Lung microvascular endothelial cell (primary cell): ENCODE results near the gene ATP6V0D1. TPM values are rescaled to one million over a fixed set of nuclear protein-coding genes. Genes with fewer than 3 reads are reported as not detected.
A peak's percentile ranks its signal among the peaks of the same experiment; 100 is the strongest.
"Not testable (repeated sequence)": the region's sequence is repeated elsewhere in the genome, so short reads cannot be mapped to it uniquely, and the experiment has no call there.

Experiments used
- DNase-seq, 2 donors: peaks; one replicate each; pipeline versions ENCODE4 v3.0.0 to v3.0.0-alpha.2; 2010; ENCODE audit warnings: low read depth in 2 of 2
- total RNA-seq: library from RNA; depleted of rRNA; stranded (reverse); fragments of >200 nt; gene quantifications from 2 replicates; pipeline ENCODE4 v1.2.1, GENCODE V29; 2014

The ATP6V0D1 gene
- total RNA-seq, 1 donor from 2014 or later: 92.1 TPM

DNA sequence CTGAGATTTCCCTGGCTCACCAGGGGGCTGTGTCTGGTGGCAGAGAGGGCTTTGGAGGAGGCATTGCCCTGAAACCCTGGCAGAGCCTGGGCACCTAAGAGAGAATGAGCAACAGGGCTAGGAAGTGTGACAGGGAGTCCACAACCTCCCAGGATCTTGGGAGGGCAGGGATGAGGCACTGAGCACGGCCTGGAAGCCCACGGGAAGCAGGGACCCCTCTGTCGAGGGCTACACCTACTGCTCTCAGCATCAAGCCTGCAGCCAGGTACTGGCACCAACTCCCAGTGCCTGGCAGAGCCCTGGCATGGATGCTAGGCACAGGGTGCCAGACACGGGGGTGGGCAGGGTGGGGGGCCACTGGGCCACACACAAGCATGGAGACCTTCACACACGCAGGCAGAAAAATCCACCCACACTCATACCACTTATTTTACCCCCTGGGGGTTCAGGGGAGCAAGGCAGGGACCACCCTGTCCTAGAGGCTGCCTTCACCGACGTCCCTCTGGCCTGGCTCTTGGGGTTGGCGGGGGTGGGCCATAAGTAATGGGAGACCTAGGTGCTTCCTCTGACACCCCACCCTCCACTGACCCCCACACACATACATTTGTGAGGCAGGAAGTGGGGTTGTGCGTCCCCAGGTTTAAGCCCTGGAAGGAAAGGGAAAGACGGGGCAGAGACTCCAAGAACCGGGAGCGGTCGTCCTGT lies 51.0 kb downstream of the ATP6V0D1 start:
- no peak for DNase-seq

DNA sequence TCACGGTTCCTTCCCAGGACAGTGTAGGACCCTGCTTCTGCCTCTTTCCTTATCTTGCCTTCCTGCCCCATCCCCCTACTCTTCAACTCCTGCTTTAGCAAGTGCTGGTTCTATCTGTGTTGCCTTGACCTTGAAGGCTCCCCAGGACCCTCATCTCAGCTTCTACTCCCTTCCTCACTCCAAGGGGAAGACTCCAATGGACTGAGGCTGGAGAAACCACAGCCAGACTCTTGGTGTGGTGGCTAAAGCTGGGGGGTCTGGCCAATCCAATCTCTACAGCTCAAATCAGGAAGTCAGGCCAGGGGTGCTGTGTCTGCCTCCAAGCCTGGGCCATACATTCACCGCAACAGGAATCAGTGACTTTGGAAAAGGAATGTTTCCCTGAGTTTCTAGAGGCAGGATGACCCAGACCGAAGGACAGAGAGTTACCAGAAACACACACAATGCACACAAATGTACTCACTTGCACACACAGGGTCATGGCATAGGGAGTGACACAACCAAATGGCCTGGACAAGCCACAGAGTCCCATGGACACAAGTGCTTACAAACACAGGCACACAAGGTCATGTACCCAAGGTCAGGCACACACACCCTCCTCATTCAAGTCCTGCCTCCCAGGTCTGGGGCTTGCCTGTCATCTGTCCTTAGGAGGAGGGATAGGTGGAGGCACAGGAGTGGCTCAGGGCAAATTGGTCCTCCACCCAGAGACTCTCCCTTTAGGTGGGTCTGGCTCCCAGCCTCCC lies 51.7 kb downstream of the ATP6V0D1 start:
- DNase-seq: no peak

DNA sequence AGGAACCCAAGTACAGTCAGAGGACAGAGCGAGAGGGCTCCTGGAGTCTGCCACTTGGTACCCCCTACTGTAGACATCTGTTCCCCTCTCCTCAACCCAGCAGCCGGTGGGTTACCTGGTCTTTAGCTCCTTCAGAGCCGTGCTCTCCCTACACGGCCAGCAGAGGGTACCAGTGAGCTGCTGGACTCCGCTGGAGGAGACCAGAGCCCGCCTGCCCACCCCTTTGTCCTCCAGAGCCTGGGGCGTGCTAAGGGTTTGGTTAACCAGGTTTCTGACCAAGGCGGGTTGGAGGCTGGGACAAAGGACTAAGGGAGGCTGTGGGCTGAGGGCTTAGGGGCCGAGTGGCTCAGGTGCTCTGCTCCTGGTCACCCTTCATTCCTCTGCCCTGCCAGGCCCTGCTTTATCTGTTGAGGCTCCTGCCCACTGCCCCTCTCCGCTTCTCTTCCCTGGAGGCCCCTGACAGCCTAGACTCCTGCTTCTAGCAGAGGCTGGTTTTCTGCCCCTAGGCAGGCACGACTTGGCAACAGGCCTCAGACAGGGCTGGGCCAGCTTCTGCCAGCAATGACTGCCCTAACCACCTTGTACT lies 52.7 kb downstream of the ATP6V0D1 start:
- DNase-seq: peak; percentile 65 to 80

DNA sequence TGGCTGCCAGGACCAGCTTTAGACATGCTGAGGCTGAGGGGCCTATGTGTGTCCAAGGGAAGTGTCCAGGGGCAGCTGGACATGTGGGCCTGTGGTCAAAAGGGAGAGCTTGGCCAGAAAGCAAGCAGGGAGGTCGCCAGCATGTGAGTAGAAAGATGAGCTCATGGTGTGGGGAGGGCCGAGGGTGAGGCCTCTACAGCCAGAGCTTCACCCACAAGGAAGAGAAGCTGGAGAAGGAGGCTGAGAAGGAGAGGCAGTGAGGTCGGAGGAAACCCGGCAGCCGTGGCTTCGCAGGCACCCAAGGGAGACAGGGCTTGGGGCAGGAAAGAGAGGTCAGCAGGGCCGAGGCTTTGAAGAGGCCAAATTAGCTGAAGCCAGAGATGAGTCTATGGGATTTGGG lies 54.0 kb downstream of the ATP6V0D1 start:
- no peak for DNase-seq

DNA sequence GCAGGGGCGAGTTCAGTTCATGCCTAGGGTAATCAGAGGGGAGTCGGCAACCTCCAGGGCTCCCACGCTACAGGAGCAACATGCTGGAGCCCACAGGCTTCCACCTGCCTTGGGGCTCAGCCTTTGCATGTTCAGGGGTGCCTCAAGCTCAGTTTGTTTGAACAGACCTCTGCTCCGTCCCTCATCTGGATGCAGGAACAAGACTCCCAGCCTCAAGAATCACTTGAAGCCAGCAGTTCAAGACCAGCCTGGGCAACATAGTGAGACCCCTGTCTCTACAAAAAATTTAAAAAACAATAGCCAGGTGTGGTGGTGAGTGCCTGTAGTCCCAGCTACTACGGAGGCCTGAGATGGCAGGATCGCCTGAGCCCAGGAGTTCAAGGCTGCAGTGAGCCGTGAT lies 54.9 kb downstream of the ATP6V0D1 start:
- DNase-seq: no peak

DNA sequence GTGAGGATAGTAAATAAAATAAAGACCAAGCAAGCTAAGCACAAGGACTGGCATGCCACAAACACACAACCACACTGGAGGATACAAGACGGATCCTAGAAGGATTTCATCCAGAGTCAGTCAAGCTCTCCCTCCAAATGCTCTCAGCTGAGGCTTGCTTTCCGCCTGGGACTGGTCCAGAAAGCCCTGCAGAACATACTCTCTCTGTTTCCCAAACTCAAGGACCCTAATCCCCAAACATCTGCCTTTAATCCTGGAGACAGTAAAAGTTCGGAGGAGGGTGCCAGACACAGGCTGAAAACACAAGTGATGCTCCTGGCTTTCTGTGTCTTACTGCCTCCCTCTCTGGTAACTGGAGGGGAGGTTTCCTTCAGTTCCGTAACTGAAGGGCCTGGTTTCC lies 55.4 kb downstream of the ATP6V0D1 start:
- no peak for DNase-seq

DNA sequence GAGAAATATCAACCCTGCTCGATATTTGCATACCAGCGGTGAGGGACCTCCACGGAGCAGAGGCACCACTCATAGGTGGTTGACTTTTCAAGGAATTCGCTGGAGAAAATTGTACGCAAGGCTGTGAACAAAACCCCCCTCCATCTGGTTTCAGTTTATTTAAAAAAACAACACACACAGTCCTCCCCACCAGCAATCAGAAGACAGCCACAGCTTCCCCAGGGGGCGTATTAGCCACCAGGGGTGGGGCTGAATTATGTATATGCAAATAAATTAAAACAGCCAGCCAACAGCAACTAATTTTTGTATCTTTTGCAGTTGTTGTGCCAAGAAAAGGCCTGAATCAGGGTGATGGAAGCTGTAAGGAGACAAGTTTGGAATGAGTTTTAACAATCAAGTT lies 55.9 kb downstream of the ATP6V0D1 start:
- no peak for DNase-seq

GRCh38 chr16:67424261-67424615 lies 56.7 kb downstream of the ATP6V0D1 start:
- DNase-seq: no peak

DNA sequence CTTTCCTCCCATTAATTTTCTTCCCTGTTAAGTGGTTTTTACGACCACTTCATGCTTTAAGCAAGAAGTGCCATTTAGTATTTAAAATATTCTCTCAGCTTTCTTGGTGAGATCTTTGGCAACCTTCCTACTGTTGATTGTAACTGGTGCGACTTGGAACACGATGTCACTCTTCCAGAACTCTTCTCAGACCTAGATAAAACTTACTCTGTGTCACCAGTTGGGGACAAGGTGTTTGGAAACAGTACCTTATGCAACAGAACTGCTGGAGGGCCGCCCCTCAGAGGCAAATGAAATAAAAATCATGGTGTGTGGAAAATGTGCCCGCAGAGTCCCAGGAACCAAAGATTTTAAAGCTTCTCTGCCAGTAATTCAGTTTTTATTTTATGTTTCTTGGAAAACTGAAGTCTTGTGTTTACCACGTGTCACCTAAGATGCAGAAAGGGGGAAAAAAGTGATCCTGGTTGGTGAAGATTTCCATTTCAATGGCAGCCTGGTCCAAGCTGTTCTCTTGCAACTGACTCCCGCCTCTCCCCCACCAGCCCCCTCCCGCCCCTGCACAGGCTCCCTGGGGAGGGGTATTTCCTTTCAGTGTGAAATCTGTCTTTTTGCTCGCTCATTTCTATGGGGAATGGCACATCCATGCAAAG lies 57.2 kb downstream of the ATP6V0D1 start:
- no peak for DNase-seq

DNA sequence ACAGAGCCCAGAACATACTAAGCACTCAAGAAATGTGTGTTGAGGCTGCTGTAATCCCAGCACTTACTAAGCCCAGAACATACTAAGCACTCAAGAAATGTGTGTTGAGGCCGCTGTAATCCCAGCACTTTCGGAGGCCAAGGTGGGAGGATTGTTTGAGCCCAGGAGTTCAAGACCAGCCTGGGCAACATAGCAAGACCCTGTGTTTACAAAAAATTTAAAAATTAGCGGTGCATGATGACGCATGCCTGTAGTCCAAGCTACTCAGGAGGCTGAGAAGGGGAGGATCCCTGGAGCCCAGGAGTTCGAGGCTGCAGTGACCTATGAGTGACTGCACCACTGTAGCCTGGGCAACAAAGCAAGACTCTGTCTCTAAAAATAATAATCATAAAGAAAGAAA lies 57.9 kb downstream of the ATP6V0D1 start:
- DNase-seq: no peak

- no peak for DNase-seq
Observed at GRCh38 chr16:67421030-67421429, 59.9 kb downstream of the ATP6V0D1 start.

DNA sequence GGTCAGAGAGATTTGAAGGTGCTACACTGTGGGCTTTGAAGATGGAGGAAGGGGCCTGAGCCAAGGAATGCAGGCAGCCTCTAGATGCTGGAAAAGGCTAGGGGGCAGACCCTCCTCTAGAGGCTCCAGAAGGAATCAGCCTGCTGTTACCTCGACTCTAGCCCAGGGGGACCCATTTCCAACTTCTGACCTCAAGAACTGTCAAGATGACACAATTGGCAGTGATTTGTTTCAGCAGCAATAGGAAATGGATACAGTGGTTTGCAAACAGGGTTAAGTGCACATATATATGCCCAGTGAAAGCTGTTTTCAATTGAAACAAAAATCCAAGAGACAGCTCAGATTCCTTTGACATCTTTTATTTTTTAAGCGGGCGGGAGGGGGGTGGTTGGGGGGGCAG lies 61.0 kb downstream of the ATP6V0D1 start:
- no peak for DNase-seq

- no peak for DNase-seq
Observed at GRCh38 chr16:67419502-67419901, 61.5 kb downstream of the ATP6V0D1 start.

GRCh38 chr16:67417333-67418061 lies 63.5 kb downstream of the ATP6V0D1 start:
- no peak for DNase-seq

GRCh38 chr16:67415872-67416793 lies 64.8 kb downstream of the ATP6V0D1 start, which contains the start of gene ZDHHC1:
Gene ZDHHC1 (minus strand): TSS chr16:67416477. CDS start chr16:67407775, 8,702 bp downstream.
- peak; percentile 75 to 83 for DNase-seq

DNA sequence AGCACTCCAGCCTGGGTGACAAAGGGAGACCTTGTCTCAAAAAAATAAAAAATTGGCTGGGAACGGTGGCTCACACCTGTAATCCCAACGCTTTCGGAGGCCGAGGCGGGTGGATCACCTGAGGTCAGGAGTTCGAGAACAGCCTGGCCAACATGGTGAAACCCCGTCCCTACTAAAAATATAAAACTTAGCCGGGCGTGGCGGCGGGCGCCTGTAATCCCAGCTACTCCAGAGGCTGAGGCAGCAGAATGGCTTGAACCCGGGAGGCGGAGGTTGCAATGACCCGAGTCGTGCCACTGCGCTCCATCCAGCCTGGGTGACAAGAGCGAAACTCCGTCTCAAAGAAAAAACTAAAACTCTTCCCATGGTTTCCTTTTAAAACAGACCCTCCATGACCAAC lies 65.5 kb downstream of the ATP6V0D1 start:
- DNase-seq: not testable (repeated sequence)

- no peak for DNase-seq
Observed at GRCh38 chr16:67413978-67414911, 66.7 kb downstream of the ATP6V0D1 start.

- no peak for DNase-seq
Observed at GRCh38 chr16:67412294-67412693, 68.7 kb downstream of the ATP6V0D1 start.

GRCh38 chr16:67411339-67411738 lies 69.6 kb downstream of the ATP6V0D1 start:
- no peak for DNase-seq
